Activated CD4-positive, alpha-beta T cell treated with anti-CD3 and anti-CD28 coated beads, Interleukin-2, amount 50 U/mL, for 48 hours (primary cell): Measurements from ENCODE around the gene C2CD4B.

ENCODE experiments used
- DNase-seq, 2 experiments: peaks; one replicate each; pipeline ENCODE4 v3.0.0-alpha.2; 2020

Gene C2CD4B

GRCh38 chr15:62165104-62165792, at the start of gene C2CD4B:
Gene C2CD4B, minus strand, starts transcription at chr15:62165285. Its CDS starts 301 bp downstream, at chr15:62164984.
- DNase-seq: peak; percentile 47 to 55

- DNase-seq: no peak
Measured at GRCh38 chr15:62212741-62213140, 47.7 kb upstream of the C2CD4B start.

GRCh38 chr15:62211348-62211747, 46.3 kb upstream of the C2CD4B start:
- DNase-seq: no peak

GRCh38 chr15:62209821-62210220, 44.7 kb upstream of the C2CD4B start:
- DNase-seq: no peak

GRCh38 chr15:62209322-62209721, 44.2 kb upstream of the C2CD4B start:
- no peak for DNase-seq

- DNase-seq: no peak
Measured at GRCh38 chr15:62208884-62209283, 43.8 kb upstream of the C2CD4B start.

- DNase-seq: no peak
Measured at GRCh38 chr15:62208367-62208766, 43.3 kb upstream of the C2CD4B start.

- DNase-seq: no peak
Measured at GRCh38 chr15:62190675-62191074, 25.6 kb upstream of the C2CD4B start.

- no peak for DNase-seq
Measured at GRCh38 chr15:62190274-62190673, 25.2 kb upstream of the C2CD4B start.

- DNase-seq: no peak
Measured at GRCh38 chr15:62188744-62189143, 23.7 kb upstream of the C2CD4B start.

GRCh38 chr15:62187910-62188309, 22.8 kb upstream of the C2CD4B start:
- no peak for DNase-seq

- DNase-seq: no peak
Measured at GRCh38 chr15:62187425-62187824, 22.3 kb upstream of the C2CD4B start.

GRCh38 chr15:62186578-62186977, 21.5 kb upstream of the C2CD4B start:
- no peak for DNase-seq

GRCh38 chr15:62183130-62183529, 18.0 kb upstream of the C2CD4B start:
- no peak for DNase-seq

GRCh38 chr15:62173215-62173614, 8.1 kb upstream of the C2CD4B start:
- DNase-seq: no peak

GRCh38 chr15:62171882-62172281, 6.8 kb upstream of the C2CD4B start:
- no peak for DNase-seq

- DNase-seq: no peak
Measured at GRCh38 chr15:62165793-62166375, 799 bp upstream of the C2CD4B start.

- DNase-seq: peak; percentile 18 to 26
Measured at GRCh38 chr15:62164396-62165103, 535 bp downstream of the C2CD4B start.

- no peak for DNase-seq
Measured at GRCh38 chr15:62164014-62164395, 1.1 kb downstream of the C2CD4B start.

GRCh38 chr15:62163397-62164013, 1.6 kb downstream of the C2CD4B start:
- DNase-seq: no peak

GRCh38 chr15:62153228-62153627, 11.9 kb downstream of the C2CD4B start:
- peak; percentile 35 to 58 for DNase-seq

GRCh38 chr15:62150445-62150844, 14.6 kb downstream of the C2CD4B start:
- no peak for DNase-seq

GRCh38 chr15:62149729-62150128, 15.4 kb downstream of the C2CD4B start:
- DNase-seq: no peak

- DNase-seq: no peak
Measured at GRCh38 chr15:62147551-62147950, 17.5 kb downstream of the C2CD4B start.
